Activated naive CD8-positive, alpha-beta T cell treated with anti-CD3 and anti-CD28 coated beads, Interleukin-2, amount 10 ng/mL, durations not matched to agents 7 days and 5 days (primary cell): ENCODE data around the gene CFAP251. TPM values are rescaled to one million over a fixed set of nuclear protein-coding genes. Genes with fewer than 3 reads are reported as not detected.
"Not testable (repeated sequence)": the region's sequence is repeated elsewhere in the genome, so short reads cannot be mapped to it uniquely, and the experiment has no call there.

Source experiments
- ATAC-seq: fragments of 150-1000 bp; cut with Tn5 transposase; one replicate; pipeline ENCODE4 v1.10.0; 2021; ENCODE audit warnings: low read depth, moderate library complexity
- POLR2A ChIA-PET: fragments of 350-600 bp; sonication (Branson Sonifier 250); formaldehyde crosslinking; loops from one replicate; lab custom pipeline; 2021; ENCODE audit warnings: antibody characterized with exemption; lab: Charles Lee
- DNase-seq: peaks from one replicate; pipeline ENCODE4 v3.0.0; 2021
- H3K27ac Mint-ChIP-seq: one replicate; pipeline ENCODE4 v1.8.0; 2022; ENCODE audit warnings: mild to moderate bottlenecking, mixed read lengths
- H3K27me3 Mint-ChIP-seq: one replicate; pipeline ENCODE4 v1.8.0; 2022; ENCODE audit warnings: mild to moderate bottlenecking, moderate library complexity, mixed read lengths
- H3K36me3 Mint-ChIP-seq: one replicate; pipeline ENCODE4 v1.8.0; 2021; ENCODE audit warnings: mild to moderate bottlenecking, mixed read lengths
- H3K4me1 Mint-ChIP-seq: one replicate; pipeline ENCODE4 v1.8.0; 2021; ENCODE audit warnings: mixed read lengths
- H3K4me3 Mint-ChIP-seq: one replicate; pipeline ENCODE4 v1.8.0; 2022; ENCODE audit warnings: mild to moderate bottlenecking, moderate library complexity, mixed read lengths
- H3K9me3 Mint-ChIP-seq: one replicate; pipeline ENCODE4 v1.8.0; 2021; ENCODE audit warnings: mixed read lengths
- total RNA-seq, 2 experiments: library from RNA; stranded (reverse); gene quantifications; one replicate each; pipeline ENCODE4 v1.2.3, GENCODE V29; 2021

CFAP251 gene
- total RNA-seq, 2 experiments from 2014 or later, result 1.4 TPM

DNA sequence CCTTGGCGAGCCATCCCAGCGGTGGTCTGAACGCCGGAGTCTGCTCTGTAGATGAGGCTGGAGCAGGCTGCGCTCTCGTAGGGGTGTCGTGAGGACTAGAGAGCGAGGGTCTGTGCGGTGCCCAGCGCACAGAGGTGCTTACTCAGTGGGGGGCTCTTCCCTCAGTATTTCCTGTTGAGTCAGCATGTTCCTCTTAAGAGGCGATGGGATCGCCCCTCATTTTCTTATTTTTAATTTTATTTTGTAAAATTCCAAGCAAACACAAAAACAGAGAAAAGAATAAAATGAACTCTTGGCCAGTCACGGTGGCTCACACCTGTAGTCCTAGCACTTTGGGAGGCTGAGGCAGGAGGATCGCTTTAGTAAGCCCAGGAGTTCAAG, 62.5 kb downstream of the CFAP251 start:
- Mint-ChIP-seq H3K4me3 (no peak overlapping the region), H3K27me3 (peaks cover 9% of the 10 kb centered on the region), H3K9me3 (no peaks in the 10 kb centered on the region), H3K36me3 (no peaks in the 10 kb centered on the region), H3K4me1 (peaks cover 6% of the 10 kb centered on the region), H3K27ac (no peak overlapping the region)
- POLR2A ChIA-PET, result no interaction called here
- ATAC-seq, result no peak
- DNase-seq, result no peak

DNA sequence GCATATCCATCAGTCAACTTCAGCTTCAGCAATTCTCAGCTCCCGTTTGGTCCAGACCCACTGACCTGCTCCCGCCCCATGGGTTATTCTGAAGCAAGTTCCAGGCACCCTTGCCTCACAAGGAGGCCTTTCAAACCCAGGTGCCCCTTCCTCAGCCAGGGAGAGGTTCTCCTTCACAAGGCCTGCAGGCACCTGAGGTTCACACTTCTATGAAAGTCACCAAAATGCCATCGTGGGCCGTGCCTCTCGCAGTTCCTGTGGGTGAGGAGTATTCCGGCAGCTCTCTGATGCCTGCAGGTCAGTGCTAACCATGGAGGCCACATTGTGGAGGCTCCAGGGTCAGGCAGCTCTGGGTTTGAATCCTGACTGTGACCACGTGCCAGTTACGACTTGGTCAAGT, 63.1 kb downstream of the CFAP251 start:
- Mint-ChIP-seq H3K27ac (no peak overlapping the region), H3K36me3 (no peaks in the 10 kb centered on the region), H3K4me1 (peaks cover 6% of the 10 kb centered on the region), H3K27me3 (peaks cover 9% of the 10 kb centered on the region), H3K4me3 (no peak overlapping the region), H3K9me3 (no peaks in the 10 kb centered on the region)
- DNase-seq (no peak), ATAC-seq (no peak)
- POLR2A ChIA-PET, result no interaction called here

DNA sequence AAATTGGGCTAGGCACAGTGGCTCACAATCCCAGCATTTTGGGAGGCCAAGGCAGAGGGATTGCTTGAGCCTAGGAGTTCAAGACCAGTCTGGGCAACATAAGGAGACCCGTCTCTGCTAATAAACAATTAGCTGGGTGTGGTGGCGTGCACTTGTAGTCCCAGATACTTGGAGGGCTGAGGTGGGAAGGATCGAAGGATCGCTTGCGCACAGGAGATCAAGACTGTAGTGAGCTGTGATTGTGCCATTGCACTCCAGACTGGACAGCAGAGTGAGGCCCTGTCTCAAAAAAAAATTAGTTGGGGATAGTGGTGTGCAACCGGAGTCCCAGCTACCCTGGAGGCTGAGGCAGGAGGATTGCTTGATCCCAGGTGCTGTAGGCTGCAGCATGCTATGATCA, 64.6 kb downstream of the CFAP251 start:
- peaks cover 9% of the 10 kb centered on the region for H3K27me3 Mint-ChIP-seq
- H3K9me3 Mint-ChIP-seq, result no peaks in the 10 kb centered on the region
- no peak overlapping the region for H3K4me3 Mint-ChIP-seq
- peaks cover 6% of the 10 kb centered on the region for H3K4me1 Mint-ChIP-seq
- POLR2A ChIA-PET, result no interaction called here
- no peaks in the 10 kb centered on the region for H3K36me3 Mint-ChIP-seq
- DNase-seq, result no peak
- no peak overlapping the region for H3K27ac Mint-ChIP-seq
- ATAC-seq, result no peak

DNA sequence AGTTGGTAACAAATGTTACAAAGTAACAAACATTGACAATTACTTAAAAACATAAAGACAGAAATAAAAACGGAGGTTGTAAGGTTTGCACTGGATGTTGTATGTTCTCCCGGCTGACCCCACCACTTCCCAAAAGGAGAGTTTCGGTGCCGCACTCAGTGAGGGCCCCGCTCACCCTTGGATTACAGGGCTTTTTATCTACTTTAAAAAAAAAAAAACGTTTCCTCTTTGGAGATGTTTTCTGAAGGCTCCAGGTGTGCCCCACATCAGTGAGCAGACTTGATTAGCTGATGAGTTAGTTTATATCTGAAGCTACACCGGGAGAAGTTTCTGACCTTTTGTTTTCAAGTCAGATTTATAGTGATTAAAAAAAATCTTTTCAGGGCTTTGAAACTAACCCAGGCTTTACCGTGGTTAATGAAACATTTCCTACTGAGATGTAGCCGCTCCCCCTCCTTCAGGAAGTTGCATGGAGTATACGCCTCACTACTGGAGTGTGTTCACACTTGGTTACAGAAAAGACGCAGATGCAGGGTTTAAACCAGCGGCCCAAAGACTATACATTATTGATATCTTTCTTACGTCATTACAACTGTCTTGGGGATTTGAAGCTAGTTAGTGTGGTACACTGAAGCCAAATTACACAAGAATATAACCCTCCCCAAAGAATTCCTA, 65.3 kb downstream of the CFAP251 start:
- Mint-ChIP-seq H3K36me3 (no peaks in the 10 kb centered on the region), H3K4me3 (no peak overlapping the region), H3K27me3 (peaks cover 9% of the 10 kb centered on the region), H3K4me1 (peaks cover 6% of the 10 kb centered on the region), H3K27ac (no peak overlapping the region), H3K9me3 (no peaks in the 10 kb centered on the region)
- no peak for DNase-seq
- POLR2A ChIA-PET, result no interaction called here
- no peak for ATAC-seq

DNA sequence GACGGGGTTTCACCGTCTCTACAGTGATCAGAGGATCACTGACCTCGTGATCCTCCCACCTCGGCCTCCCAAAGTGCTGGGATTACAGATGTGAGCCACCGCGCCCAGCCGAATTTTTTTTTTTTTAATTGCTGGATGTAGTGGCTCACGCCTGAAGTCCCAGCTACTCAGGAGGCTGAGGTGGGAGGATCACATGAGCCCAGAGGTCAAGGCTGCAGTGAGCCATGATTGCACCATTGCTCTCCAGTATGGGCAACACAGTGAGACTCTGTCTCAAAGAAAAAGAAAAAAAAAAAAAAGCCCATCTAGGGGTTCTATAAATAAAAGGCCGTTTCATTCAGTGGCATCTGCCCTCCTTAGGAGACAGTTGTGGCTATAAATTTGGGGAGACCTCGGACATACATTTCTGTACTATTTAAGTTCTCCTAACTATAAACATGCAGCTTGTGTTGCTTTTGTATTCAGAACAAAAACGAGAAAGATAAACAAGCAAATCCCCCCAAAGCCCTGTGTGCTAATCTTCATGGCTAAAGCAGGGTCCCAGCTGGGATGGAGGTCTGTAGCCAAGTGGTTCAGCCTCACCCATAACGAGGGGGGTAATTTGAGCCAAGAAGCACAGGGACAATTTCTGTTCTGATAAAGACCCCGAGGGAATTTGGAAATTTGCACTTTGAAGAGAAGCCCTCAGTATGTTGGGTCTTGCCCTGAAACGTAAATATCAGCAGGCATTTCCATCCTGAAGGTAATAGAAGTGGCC, 68.3 kb downstream of the CFAP251 start:
- no peak for DNase-seq
- Mint-ChIP-seq H3K9me3 (no peaks in the 10 kb centered on the region), H3K27ac (no peak overlapping the region), H3K36me3 (no peaks in the 10 kb centered on the region), H3K27me3 (peaks cover 9% of the 10 kb centered on the region), H3K4me3 (no peak overlapping the region), H3K4me1 (peaks cover 4% of the 10 kb centered on the region)
- POLR2A ChIA-PET, result no interaction called here
- no peak for ATAC-seq

DNA sequence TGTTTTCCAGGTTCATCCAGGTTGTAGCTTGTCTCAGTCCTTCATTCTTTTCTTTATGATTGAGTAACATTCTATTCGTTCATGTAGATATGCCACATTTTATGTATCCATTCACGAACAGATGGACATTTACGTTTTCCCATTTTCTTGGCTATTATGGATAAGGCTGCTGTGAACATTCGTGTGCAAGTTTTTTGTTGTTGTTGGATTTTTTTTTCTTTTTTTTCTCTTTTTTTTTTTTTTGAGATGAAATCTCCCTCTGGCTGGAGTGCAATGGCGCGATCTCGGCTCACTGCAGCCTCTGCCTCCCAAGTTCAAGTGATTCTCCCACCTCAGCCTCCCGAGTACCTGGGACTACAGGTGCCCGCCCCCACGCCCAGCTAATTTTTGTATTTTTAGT, 70.1 kb downstream of the CFAP251 start:
- H3K4me3 Mint-ChIP-seq, H3K27me3 Mint-ChIP-seq, H3K9me3 Mint-ChIP-seq, POLR2A ChIA-PET, H3K27ac Mint-ChIP-seq, H3K4me1 Mint-ChIP-seq, H3K36me3 Mint-ChIP-seq, DNase-seq, ATAC-seq: not testable (repeated sequence)

DNA sequence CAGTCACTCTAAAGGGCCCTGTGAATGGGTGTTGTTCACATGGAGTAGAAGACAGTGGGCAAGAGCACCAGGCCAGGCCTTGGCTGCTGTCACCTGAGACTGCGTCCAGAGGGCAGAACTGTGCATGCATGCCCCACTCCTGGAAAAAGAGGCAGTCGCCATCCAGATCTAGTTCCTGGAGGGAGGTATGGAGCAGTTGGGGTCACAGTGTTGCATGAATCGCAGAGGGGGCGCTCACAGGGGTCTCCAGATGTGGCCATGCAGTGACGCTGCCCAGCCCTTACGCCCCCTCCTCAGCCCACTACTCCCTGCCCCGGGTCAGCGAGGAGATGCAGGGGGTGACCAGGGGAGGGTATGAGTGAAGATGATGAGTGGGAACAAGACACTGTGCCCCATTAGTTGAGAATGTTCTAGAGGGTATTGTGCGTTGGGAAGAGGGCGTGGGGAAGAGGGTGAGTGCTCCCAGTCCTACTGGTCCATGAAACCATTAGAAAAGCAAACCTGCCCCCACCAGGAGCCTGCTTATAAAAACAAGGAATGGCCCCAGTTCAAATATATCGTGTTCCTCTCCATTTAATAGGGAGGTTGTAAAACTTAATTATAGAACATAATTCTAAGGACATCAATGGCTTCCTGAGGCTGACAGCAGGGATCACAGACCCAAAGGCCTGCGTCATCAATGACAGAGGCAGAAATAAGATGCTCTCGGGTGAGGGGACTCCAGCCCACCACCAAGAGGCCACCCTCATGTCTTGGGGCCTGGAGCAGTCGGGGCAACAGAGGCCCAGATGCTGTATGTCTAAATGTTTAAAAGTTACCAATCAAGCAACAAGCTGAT, 71.1 kb downstream of the CFAP251 start:
- Mint-ChIP-seq H3K9me3 (no peaks in the 10 kb centered on the region), H3K4me3 (no peak overlapping the region), H3K27ac (no peak overlapping the region), H3K27me3 (peaks cover 2% of the 10 kb centered on the region), H3K36me3 (no peaks in the 10 kb centered on the region), H3K4me1 (peaks cover 4% of the 10 kb centered on the region)
- DNase-seq (no peak), ATAC-seq (no peak)
- POLR2A ChIA-PET, result no interaction called here

DNA sequence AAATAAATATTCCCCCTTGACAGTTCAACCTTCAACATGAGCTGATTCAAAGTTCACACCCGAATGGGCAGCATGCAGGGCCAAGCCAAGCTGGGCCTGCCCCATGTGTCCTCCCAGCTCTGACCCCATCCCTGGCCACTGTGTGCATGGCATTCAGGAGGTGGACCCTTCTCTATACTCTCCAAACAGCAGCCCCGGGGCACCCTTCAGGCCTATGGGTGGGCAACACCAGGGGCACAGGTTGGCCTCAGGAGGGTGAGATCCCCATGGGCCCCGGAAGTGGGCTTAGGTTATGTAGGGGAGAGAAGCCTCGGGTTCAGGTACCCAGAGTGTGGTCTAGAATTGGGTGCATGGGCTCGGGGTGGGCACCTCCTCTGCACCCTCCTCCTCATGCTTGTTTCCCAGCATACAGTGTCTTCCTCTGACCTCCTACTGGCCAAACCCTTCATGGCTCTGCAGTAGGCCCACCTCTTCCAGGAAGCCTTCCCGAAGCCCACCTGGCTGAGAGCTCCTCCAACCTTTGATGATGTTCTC, 71.8 kb downstream of the CFAP251 start:
- Mint-ChIP-seq H3K27me3 (peaks cover 2% of the 10 kb centered on the region), H3K36me3 (no peaks in the 10 kb centered on the region), H3K4me1 (peaks cover 4% of the 10 kb centered on the region), H3K9me3 (no peaks in the 10 kb centered on the region), H3K4me3 (no peak overlapping the region), H3K27ac (no peak overlapping the region)
- no peak for DNase-seq
- no peak for ATAC-seq
- POLR2A ChIA-PET, result no interaction called here

DNA sequence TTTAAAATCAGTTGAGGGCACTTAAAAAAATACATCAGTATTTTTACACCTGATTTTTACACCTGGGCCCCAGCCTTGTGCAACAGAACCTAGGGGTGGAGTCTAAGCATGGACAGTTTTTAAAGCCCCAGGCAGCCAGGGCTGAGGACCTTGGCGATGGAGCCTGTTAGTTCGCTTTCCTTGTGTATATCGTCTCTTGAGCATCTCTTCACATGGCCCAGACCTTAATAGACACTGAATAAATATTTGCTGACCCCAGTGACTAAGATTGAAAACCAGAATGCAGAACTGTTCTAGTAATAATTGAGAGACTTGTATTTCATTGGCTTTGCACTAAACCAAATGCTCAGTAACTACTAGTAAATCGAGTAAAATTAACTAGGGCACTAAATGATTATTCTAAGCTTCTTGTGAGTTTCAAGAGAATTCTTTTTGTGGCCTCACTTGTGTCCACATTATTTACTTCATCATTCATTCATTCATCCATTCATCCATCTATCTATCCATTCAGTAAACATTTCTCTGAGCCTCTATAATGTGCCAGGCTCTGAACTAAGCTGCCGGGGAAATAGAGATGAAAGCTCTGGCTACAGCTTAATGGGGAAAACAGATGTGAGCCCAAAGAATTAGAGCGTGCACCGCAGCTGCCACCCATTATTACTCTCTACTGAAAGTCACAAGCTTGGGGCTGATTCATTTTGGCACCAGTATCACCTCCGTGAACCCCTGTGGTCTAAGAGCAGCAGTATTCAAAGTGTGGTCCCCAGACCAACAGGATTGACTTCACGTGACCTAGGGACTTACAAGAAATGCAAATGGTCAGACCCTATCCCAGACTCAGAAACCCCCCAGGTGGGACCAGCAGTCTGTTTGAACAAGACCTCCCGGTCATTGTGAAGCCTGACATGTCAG, 72.6 kb downstream of the CFAP251 start:
- H3K36me3 Mint-ChIP-seq, result no peaks in the 10 kb centered on the region
- no peak for ATAC-seq
- H3K4me1 Mint-ChIP-seq, result peaks cover 4% of the 10 kb centered on the region
- peaks cover 7% of the 10 kb centered on the region for H3K27me3 Mint-ChIP-seq
- no peak for DNase-seq
- H3K9me3 Mint-ChIP-seq, result no peaks in the 10 kb centered on the region
- no peak overlapping the region for H3K4me3 Mint-ChIP-seq
- POLR2A ChIA-PET, result interaction anchor here (1.1 kb wide), 1 partner anchor 30 kb away, joined by 3 read pairs; the partner anchor contains the start of gene BCL7A
- no peak overlapping the region for H3K27ac Mint-ChIP-seq

DNA sequence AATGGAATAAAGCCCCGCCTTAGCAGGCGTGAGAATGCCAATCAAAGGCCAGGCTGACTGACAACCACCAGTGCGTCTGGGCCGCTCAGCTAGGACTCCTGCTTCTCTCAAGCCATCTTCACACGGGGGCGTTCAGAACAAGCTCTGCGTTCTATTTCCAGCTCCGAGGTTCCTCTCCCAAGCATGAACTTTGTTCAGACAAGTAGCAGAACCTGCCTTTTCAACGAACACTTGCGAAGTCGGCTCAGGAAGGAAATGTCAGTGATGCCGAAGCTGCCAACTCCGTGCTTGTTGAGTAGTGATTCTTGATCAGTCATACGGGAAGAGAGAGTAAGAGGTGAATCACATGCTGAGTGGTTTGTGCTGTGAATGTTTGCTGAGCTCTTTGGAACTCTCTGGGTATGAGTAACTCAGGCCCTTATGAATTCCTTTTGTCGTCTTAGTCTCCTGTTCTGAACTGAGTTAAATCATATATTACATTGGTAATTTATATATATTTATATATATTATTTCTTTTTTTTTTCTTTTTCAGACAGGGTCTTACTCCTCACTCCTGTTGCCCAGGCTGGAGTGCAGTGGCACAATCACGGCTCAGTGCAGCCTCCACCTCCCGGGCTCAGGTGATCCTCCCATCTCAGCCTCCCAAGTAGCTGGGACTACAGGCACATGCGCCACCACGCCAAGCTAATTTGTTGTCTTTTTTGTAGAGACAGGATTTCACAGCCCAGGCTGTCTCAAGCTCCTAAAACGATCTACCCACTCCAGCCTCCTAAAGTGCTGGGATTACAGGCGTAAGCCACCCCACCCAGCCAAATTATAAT, 73.9 kb downstream of the CFAP251 start:
- Mint-ChIP-seq H3K27me3 (peaks cover 13% of the 10 kb centered on the region), H3K4me3 (peak overlapping the region; percentile 19), H3K36me3 (no peaks in the 10 kb centered on the region), H3K4me1 (peaks cover 6% of the 10 kb centered on the region), H3K27ac (peak overlapping the region; percentile 72), H3K9me3 (no peaks in the 10 kb centered on the region)
- ATAC-seq (peak; percentile 97), DNase-seq (no peak)
- POLR2A ChIA-PET, result interaction anchor here (0.6 to 1.1 kb wide), 3 partner anchors 29 to 1359 kb away, joined by 3 to 4 read pairs (median 4); partner anchors contain the start of gene BCL7A

DNA sequence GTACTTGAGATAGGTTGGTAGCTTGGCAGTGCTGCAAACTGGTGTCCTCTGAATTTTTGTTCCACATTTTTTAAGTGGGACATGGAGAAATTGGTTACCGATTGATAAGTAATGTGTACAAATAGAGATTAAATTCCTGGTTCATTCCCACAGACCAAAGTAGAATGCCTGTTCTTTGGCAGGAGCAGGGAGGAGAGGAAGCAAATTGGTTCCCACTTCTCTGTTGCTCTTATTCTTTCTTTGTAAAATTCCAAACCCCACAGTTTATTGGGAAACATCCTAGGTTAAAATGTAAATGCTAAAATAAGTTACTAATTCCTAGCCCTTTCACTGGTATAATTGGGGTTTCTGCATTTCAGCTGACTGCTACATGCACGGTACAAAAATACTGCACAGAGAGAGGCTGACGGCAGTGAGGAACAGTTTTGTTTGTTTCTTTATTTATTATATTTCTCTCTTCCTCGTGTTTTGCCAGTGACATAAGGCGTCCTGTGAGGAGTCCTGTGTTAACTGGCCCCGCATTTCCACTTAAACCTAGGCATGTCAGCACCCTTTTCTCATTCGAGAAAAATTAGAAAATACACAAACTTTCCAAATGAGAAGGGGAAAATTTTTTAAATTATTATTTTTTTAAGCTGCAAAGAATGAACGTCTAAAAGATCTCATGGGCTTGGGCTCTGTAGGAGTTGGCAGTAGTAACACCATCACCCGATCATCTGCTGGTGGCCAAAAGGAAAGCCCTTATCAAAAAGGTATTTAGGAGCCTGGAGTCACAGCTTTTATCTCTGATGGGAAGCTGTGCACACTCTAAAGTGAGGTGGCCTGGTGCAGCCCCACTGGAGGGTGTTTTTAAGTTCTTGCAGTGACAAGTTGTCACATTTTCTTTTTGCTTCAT, 77.9 kb downstream of the CFAP251 start:
- no peak for DNase-seq

More for the DNA sequence above, 77.9 kb downstream of the CFAP251 start:
- POLR2A ChIA-PET, result no interaction called here
- peaks cover 6% of the 10 kb centered on the region for H3K4me1 Mint-ChIP-seq
- peaks cover 4% of the 10 kb centered on the region for H3K9me3 Mint-ChIP-seq
- no peak overlapping the region for H3K4me3 Mint-ChIP-seq
- H3K27me3 Mint-ChIP-seq, result peaks cover 28% of the 10 kb centered on the region
- no peak for ATAC-seq
- H3K27ac Mint-ChIP-seq, result no peak overlapping the region
- peaks cover 2% of the 10 kb centered on the region for H3K36me3 Mint-ChIP-seq
